HepG2 (cell line): ENCODE data around the gene KCNH1. TPM values are rescaled to one million over a fixed set of nuclear protein-coding genes. Genes with fewer than 3 reads are reported as not detected.

Experiments used
- ATAC-seq: fragments of 200-7000 bp; cut with Tn5 transposase; 3 replicates; pipeline ENCODE4 v1.9.1; 2020; ENCODE audit warnings: mild to moderate bottlenecking, moderate library complexity
- BruUV-seq: library from RNA; stranded (reverse); fragments of 400-500 nt; replicated peaks from 2 replicates; lab custom pipeline; 2021; lab: Mats Ljungman, UMichigan
- CTCF ChIA-PET: fragments of 300-600 bp; formaldehyde crosslinking; extraction: SDS; loops from one replicate; lab custom pipeline; 2021; ENCODE audit warnings: low total read pairs, inconsistent platforms, low intra/inter-chr PET ratio; lab: Yijun Ruan, JAX
- POLR2A ChIA-PET: fragments of 350-600 bp; sonication (Branson Sonifier 250); formaldehyde crosslinking; loops from one replicate; lab custom pipeline; 2020; ENCODE audit warnings: antibody characterized with exemption, inconsistent platforms; lab: Yijun Ruan, JAX
- DNase-seq: peaks from one replicate; pipeline ENCODE4 v3.0.0-alpha.2; 2015; ENCODE audit warnings: low spot score
- FAIRE-seq: peaks from 3 replicates; lab custom pipeline; 2011; peaks lifted over from hg19 to GRCh38; lab: Jason Lieb, UNC
- H2AFZ ChIP-seq: one replicate; pipeline ENCODE4 v1.6.1; 2011; ENCODE audit warnings: low read length, inconsistent platforms
- H3K27ac ChIP-seq: fragments of 300-600 bp; 3 replicates; pipeline ENCODE4 v1.8.0; 2011; ENCODE audit warnings: mixed run types, mild to moderate bottlenecking, mixed read lengths, low read length, inconsistent platforms; ENCODE audit not compliant: insufficient read depth; ENCODE audit errors: extremely low read length
- H3K27me3 ChIP-seq, 2 experiments: fragments of 200-600 bp in 1 of 2; 2 replicates in 1 of 2; 3 replicates in 1 of 2; pipeline versions ENCODE4 v1.6.0 to v1.8.0; 2011; ENCODE audit warnings: low read length in 2 of 2, mild to moderate bottlenecking in 2 of 2, moderate library complexity in 2 of 2, inconsistent platforms in 1 of 2; ENCODE audit not compliant: insufficient read depth in 2 of 2, control insufficient read depth in 1 of 2
- H3K36me3 ChIP-seq, 2 experiments: fragments of 200-600 bp in 1 of 2; replicated peaks in 1 of 2; 2 replicates in 1 of 2; 3 replicates in 1 of 2; pipeline versions ENCODE4 v1.5.1 to v1.8.0; 2011; ENCODE audit warnings: low read length in 2 of 2, inconsistent platforms in 1 of 2; ENCODE audit not compliant: insufficient read depth in 2 of 2, control insufficient read depth in 1 of 2
- H3K4me1 ChIP-seq: 2 replicates; pipeline ENCODE4 v1.5.1; 2012; ENCODE audit warnings: low read length, inconsistent platforms; ENCODE audit not compliant: insufficient read depth
- H3K4me2 ChIP-seq: 2 replicates; pipeline ENCODE4 v1.6.0; 2011; ENCODE audit warnings: low read depth, low read length, inconsistent platforms
- H3K4me3 ChIP-seq, 3 experiments: fragments of 200-600 bp in 1 of 3; sonication (generic), shearing (Covaris generic) in 1 of 3; replicated peaks in 1 of 3; 2 replicates each; pipeline ENCODE4 v1.5.1; 2011 to 2016; ENCODE audit warnings: low read length in 3 of 3, inconsistent platforms in 2 of 3, low read depth in 2 of 3, mild to moderate bottlenecking in 2 of 3, control low read depth in 1 of 3, mixed read lengths in 1 of 3; ENCODE audit not compliant: insufficient read depth in 1 of 3
- H3K79me2 ChIP-seq: one replicate; pipeline ENCODE4 v1.6.1; 2011; ENCODE audit warnings: low read length, inconsistent platforms; ENCODE audit not compliant: insufficient read depth
- H3K9ac ChIP-seq: 2 replicates; pipeline ENCODE4 v1.6.0; 2011; ENCODE audit warnings: mild to moderate bottlenecking, low read depth, low read length, inconsistent platforms; ENCODE audit not compliant: insufficient read depth
- H3K9me3 ChIP-seq: 2 replicates; pipeline ENCODE4 v1.5.1; 2012; ENCODE audit warnings: mild to moderate bottlenecking, low read length
- H4K20me1 ChIP-seq: 2 replicates; pipeline ENCODE4 v1.6.0; 2011; ENCODE audit warnings: inconsistent platforms, mild to moderate bottlenecking, low read length, moderate library complexity; ENCODE audit not compliant: insufficient read depth
- WGBS: methylation state at CpG from one replicate; pipeline ENCODE4 v1.1.6; 2017; ENCODE audit warnings: low lambda C conversion rate; 5-methylcytosine and 5-hydroxymethylcytosine counted together
- in situ Hi-C: cut with HindIII; loops from 2 replicates; pipeline ENCODE4 v1.10.0; 2017; ENCODE audit warnings: low pct_unique_long_range_greater_than_20kb; ENCODE audit not compliant: extremely low pct_ligation_motif_present
- intact Hi-C: fragments of 100-400 bp; cut with micrococcal nuclease; formaldehyde crosslinking; loops from one replicate; pipeline ENCODE4 v1.10.0; 2022; ENCODE audit not compliant: unreplicated experiment
- polyA plus RNA-seq, 8 experiments: library from polyadenylated mRNA; depleted of rRNA in 3 of 8; stranded (reverse) in 7 of 8; unstranded in 1 of 8; fragments of >200 nt; fragmentation: Illumina TruSeq in 4 of 8; extraction: Trizol in 4 of 8; gene quantifications; 2 replicates each; pipeline versions ENCODE4 v1.2.1 to v1.2.3, GENCODE V29; 2011 to 2016; ENCODE audit warnings: low read depth in 4 of 8, missing spikeins in 1 of 8, mixed read lengths in 1 of 8; ENCODE audit not compliant: insufficient read depth in 1 of 8
- total RNA-seq, 5 experiments: library from RNA; depleted of rRNA; stranded (reverse); fragments of >200 nt; fragmentation: Illumina TruSeq; extraction: Trizol; gene quantifications; 2 replicates each; pipeline ENCODE4 v1.2.3, GENCODE V29; 2016; ENCODE audit warnings: low read depth in 1 of 5
- TF ChIP-seq, protein P1 (sequence below): sonication (generic); formaldehyde crosslinking; IDR thresholded peaks from 2 replicates; pipeline ENCODE4 v1.4.0; 2020; ENCODE audit warnings: missing genetic modification reagents
- TF ChIP-seq, protein P2 (sequence below): fragments of 450-650 bp; IDR thresholded peaks from 2 replicates; pipeline ENCODE4 v1.6.1; 2016

The KCNH1 gene
- total and polyA plus RNA-seq, 2 of the 13 experiments (the other 11 are each of a cell fraction or from before 2014, with no cell fraction given), result not detected

DNA sequence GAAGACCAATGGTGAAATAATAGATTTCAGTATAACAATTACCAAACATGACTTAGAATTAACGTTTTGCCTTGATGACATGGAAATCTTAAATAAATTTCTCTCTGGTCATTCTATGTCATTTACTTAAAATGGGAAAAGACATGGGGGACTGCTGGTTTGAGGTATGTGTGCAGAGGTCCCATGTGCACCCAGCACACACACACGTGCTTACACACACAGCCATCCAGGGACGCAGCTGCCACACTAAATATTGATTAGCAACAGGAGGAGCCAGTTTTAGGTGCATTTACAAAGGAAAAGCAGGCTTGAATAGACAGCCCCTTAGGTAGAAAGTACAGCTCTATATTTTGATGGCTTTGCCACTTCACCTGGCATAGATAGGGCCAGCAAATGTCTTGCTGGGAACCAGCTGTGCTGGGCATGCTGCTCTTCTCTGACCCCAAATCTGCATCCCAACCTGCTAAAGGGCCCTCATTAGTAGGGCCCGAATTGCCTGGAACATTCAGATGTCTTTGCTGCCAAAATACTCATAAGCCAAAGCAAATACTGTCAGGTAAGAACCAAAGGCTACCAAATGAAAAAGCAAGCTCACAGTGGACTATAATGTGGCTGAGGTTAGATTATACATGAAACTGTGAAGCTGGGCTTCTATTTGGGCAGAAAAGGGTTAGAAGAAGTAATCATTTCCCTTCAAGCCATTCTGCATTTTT is 405.4 kb downstream of the KCNH1 start:
- no peaks in the 10 kb centered on the region for H3K27me3 ChIP-seq
- TF ChIP-seq, protein P1, sequence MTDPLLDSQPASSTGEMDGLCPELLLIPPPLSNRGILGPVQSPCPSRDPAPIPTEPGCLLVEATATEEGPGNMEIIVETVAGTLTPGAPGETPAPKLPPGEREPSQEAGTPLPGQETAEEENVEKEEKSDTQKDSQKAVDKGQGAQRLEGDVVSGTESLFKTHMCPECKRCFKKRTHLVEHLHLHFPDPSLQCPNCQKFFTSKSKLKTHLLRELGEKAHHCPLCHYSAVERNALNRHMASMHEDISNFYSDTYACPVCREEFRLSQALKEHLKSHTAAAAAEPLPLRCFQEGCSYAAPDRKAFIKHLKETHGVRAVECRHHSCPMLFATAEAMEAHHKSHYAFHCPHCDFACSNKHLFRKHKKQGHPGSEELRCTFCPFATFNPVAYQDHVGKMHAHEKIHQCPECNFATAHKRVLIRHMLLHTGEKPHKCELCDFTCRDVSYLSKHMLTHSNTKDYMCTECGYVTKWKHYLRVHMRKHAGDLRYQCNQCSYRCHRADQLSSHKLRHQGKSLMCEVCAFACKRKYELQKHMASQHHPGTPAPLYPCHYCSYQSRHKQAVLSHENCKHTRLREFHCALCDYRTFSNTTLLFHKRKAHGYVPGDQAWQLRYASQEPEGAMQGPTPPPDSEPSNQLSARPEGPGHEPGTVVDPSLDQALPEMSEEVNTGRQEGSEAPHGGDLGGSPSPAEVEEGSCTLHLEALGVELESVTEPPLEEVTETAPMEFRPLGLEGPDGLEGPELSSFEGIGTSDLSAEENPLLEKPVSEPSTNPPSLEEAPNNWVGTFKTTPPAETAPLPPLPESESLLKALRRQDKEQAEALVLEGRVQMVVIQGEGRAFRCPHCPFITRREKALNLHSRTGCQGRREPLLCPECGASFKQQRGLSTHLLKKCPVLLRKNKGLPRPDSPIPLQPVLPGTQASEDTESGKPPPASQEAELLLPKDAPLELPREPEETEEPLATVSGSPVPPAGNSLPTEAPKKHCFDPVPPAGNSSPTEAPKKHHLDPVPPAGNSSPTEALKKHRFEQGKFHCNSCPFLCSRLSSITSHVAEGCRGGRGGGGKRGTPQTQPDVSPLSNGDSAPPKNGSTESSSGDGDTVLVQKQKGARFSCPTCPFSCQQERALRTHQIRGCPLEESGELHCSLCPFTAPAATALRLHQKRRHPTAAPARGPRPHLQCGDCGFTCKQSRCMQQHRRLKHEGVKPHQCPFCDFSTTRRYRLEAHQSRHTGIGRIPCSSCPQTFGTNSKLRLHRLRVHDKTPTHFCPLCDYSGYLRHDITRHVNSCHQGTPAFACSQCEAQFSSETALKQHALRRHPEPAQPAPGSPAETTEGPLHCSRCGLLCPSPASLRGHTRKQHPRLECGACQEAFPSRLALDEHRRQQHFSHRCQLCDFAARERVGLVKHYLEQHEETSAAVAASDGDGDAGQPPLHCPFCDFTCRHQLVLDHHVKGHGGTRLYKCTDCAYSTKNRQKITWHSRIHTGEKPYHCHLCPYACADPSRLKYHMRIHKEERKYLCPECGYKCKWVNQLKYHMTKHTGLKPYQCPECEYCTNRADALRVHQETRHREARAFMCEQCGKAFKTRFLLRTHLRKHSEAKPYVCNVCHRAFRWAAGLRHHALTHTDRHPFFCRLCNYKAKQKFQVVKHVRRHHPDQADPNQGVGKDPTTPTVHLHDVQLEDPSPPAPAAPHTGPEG (CRISPR knock-in tag), result no peak
- TF ChIP-seq, protein P2, sequence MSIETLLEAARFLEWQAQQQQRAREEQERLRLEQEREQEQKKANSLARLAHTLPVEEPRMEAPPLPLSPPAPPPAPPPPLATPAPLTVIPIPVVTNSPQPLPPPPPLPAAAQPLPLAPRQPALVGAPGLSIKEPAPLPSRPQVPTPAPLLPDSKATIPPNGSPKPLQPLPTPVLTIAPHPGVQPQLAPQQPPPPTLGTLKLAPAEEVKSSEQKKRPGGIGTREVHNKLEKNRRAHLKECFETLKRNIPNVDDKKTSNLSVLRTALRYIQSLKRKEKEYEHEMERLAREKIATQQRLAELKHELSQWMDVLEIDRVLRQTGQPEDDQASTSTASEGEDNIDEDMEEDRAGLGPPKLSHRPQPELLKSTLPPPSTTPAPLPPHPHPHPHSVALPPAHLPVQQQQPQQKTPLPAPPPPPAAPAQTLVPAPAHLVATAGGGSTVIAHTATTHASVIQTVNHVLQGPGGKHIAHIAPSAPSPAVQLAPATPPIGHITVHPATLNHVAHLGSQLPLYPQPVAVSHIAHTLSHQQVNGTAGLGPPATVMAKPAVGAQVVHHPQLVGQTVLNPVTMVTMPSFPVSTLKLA, result peak; percentile 96
- CTCF ChIA-PET, result no interaction called here
- H3K27ac ChIP-seq, result no peak overlapping the region
- in situ Hi-C loops, result no loop called here
- FAIRE-seq (no peak), ATAC-seq (no peak), DNase-seq (no peak)
- H3K9me3 ChIP-seq, result no peaks in the 10 kb centered on the region
- no peak overlapping the region for H2AFZ ChIP-seq
- no peak overlapping the region for H3K4me2 ChIP-seq
- H3K4me1 ChIP-seq, result no peaks in the 10 kb centered on the region
- no peak overlapping the region for H3K9ac ChIP-seq
- no peaks in the 10 kb centered on the region for H3K79me2 ChIP-seq
- no peaks in the 10 kb centered on the region for H3K36me3 ChIP-seq
- intact Hi-C loops, result no loop called here
- POLR2A ChIA-PET, result no interaction called here
- no peaks in the 10 kb centered on the region for H4K20me1 ChIP-seq
- no TSS peak for BruUV-seq
- no peak overlapping the region for H3K4me3 ChIP-seq
- WGBS, result 3% methylated on average over 4 of the region's 4 CpGs
